GM21528 (cell line): ENCODE data around the gene CREB5.

Source experiments
- ATAC-seq: cut with Tn5 transposase; IDR thresholded peaks from one replicate; pipeline ENCODE4 v1.9.1; 2021; ENCODE audit warnings: mild to moderate bottlenecking, moderate library complexity; ENCODE audit not compliant: unreplicated experiment, low FRiP score

The CREB5 gene

GRCh38 chr7:28406192-28406591 lies 6.1 kb upstream of the CREB5 start:
- ATAC-seq = no peak

- ATAC-seq = no peak
Measured at GRCh38 chr7:28407651-28408050, 4.7 kb upstream of the CREB5 start.

GRCh38 chr7:28408105-28408959 lies 4.0 kb upstream of the CREB5 start:
- no peak for ATAC-seq

- ATAC-seq = no peak
Measured at GRCh38 chr7:28408960-28409715, 3.2 kb upstream of the CREB5 start.

GRCh38 chr7:28409716-28410627 lies 2.3 kb upstream of the CREB5 start:
- ATAC-seq = no peak

- ATAC-seq = no peak
Measured at GRCh38 chr7:28410628-28411531, 1.4 kb upstream of the CREB5 start.

- ATAC-seq = no peak
Measured at GRCh38 chr7:28413011-28413410, 693 bp downstream of the CREB5 start.

- ATAC-seq = no peak
Measured at GRCh38 chr7:28414453-28414852, 2.1 kb downstream of the CREB5 start.

- no peak for ATAC-seq
Measured at GRCh38 chr7:28417321-28417940, 5.1 kb downstream of the CREB5 start.

GRCh38 chr7:28418311-28418710 lies 6.0 kb downstream of the CREB5 start:
- ATAC-seq = no peak

GRCh38 chr7:28418966-28419365 lies 6.6 kb downstream of the CREB5 start:
- ATAC-seq = no peak

GRCh38 chr7:28419716-28420115 lies 7.4 kb downstream of the CREB5 start:
- ATAC-seq = no peak

GRCh38 chr7:28423112-28423511 lies 10.8 kb downstream of the CREB5 start:
- no peak for ATAC-seq

GRCh38 chr7:28423918-28424514 lies 11.7 kb downstream of the CREB5 start:
- no peak for ATAC-seq

- no peak for ATAC-seq
Measured at GRCh38 chr7:28425496-28425895, 13.2 kb downstream of the CREB5 start.

- ATAC-seq = no peak
Measured at GRCh38 chr7:28427236-28427635, 14.9 kb downstream of the CREB5 start.

GRCh38 chr7:28430616-28431015 lies 18.3 kb downstream of the CREB5 start:
- ATAC-seq = no peak

GRCh38 chr7:28432105-28432504 lies 19.8 kb downstream of the CREB5 start:
- ATAC-seq = no peak

- ATAC-seq = no peak
Measured at GRCh38 chr7:28433039-28433438, 20.7 kb downstream of the CREB5 start.
